HS-5 (cell line): Measurements from ENCODE around the gene PWWP2B.

Source experiments
- DNase-seq: peaks from one replicate; pipeline ENCODE4 v3.0.0-alpha.2; 2012; ENCODE audit warnings: low read depth

Gene PWWP2B

GRCh38 chr10:132447446-132448247 is 50.6 kb downstream of the PWWP2B start:
- DNase-seq, result no peak

GRCh38 chr10:132448248-132448731 is 51.3 kb downstream of the PWWP2B start:
- no peak for DNase-seq

- no peak for DNase-seq
Measured at GRCh38 chr10:132449051-132449810, 52.2 kb downstream of the PWWP2B start.

- no peak for DNase-seq
Measured at GRCh38 chr10:132449811-132450181, 52.8 kb downstream of the PWWP2B start.

- no peak for DNase-seq
Measured at GRCh38 chr10:132450466-132450824, 53.4 kb downstream of the PWWP2B start.

DNA sequence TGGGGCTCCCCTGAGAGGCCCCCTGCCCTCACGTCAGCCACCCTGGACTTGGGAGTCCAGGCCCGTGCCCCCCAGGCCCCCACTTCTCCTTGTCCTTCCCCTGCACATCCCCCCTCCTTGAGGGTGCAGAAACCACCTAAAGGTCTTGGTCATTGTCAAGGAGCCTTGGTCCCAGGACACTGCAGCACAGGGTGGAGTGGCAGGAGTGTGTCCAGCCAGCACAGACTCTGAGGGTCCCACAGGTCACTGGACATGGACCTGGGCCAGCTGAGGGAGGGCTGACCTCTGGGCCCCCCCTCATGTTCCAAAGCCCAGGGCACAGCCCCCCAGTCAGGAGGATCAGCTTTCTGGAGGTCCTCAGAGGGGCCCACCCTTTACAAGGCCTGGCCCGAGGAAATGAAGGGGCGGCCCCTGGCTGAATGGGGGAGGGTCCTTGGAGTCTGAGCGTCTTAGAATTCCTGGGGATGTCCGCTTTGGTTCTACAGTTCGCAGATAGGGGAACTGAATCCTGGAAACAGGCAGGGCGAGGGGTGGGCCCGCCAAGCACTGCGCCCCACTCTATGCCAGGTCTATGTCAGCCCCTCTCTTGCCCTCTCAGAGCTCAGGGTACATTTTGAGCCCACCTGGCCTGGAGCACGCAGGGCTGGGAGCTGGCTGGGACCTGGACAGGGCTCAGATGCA is 54.0 kb downstream of the PWWP2B start:
- DNase-seq, result no peak

- no peak for DNase-seq
Measured at GRCh38 chr10:132451506-132452215, 54.7 kb downstream of the PWWP2B start.

DNA sequence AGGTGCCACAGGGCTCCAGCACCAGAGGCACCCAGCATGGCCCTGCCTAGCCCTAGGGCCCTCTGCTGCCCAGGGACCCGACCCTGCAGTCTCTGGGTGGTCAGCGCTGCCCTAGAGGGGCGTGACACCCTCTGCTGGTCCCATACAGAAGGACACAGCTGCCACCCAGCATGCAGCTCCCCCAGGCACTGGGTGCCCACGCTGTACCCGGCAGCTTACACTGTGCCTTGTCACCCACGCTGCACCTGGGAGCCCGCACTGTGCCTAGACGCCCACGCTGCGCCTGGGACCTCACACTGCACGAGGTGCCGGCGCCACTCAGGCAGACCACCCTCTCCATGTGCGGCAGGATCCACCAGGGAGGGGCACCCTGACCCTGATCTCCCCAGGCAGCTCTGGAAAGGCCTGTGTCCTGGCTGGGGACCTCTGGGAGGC is 55.2 kb downstream of the PWWP2B start:
- no peak for DNase-seq

- DNase-seq, result no peak
Measured at GRCh38 chr10:132452651-132453469, 55.9 kb downstream of the PWWP2B start.

DNA sequence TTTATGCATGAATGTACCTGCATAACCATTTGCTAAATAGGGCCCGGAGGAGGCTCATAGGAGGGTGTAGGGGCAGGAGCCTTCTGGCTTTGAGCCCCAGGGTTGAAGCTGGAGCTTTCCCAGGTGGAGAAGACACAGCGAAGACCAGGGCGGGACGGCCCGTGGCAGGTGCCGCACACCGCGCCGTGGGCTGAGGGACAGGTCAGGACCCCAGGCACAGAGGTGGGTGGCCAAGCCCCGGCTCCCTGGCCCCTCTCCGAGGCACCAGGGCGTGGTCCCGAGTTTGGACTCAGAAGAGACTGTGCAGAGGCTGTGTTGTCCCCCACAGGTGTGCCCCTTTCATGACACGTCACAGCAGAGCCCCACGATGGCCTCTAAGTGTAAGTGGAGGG is 56.5 kb downstream of the PWWP2B start:
- no peak for DNase-seq

GRCh38 chr10:132454296-132455198 is 57.5 kb downstream of the PWWP2B start:
- DNase-seq, result no peak

- DNase-seq, result no peak
Measured at GRCh38 chr10:132455441-132455971, 58.5 kb downstream of the PWWP2B start.

DNA sequence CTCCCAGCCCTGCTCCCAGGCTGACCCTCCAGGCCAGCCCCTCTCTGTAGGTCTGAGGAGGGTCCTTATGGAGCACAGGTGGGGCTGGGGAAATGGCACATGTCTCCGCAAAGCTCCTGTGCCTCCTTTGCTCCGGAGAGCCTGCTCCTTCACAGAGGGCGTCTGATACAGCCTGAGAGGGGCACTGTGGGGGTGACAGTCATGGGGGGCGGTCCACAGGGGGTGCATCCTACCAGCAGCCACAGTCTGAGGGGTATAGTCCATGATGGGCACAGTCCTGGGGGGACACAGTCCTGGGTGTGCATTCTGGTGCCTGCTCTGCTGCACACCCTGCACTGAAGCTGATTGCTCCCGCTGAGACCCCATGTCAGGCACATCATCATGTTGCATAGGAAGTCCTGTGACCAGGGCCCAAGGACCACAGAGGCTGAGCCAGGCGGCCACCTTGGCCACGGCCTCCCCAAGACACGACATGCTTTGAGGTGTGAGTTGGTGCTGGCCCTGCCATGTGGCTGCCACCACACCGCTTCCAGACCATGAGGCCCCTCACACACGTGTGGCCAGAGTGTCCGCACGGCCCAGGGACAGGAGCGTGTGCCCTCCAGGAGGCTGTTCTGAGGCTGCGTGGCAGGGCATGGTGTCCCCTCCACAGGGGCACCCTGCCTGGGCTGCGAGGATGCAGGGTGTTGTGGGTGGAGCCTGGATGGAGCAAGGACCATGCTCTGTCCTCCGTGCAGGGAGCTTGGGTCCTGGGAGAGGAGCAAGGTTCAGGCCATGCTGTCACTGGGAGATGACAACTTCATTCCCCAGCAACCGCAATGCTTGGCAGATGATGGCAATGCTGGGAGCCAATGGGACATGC is 59.2 kb downstream of the PWWP2B start:
- no peak for DNase-seq

- no peak for DNase-seq
Measured at GRCh38 chr10:132456881-132457280, 59.9 kb downstream of the PWWP2B start.

DNA sequence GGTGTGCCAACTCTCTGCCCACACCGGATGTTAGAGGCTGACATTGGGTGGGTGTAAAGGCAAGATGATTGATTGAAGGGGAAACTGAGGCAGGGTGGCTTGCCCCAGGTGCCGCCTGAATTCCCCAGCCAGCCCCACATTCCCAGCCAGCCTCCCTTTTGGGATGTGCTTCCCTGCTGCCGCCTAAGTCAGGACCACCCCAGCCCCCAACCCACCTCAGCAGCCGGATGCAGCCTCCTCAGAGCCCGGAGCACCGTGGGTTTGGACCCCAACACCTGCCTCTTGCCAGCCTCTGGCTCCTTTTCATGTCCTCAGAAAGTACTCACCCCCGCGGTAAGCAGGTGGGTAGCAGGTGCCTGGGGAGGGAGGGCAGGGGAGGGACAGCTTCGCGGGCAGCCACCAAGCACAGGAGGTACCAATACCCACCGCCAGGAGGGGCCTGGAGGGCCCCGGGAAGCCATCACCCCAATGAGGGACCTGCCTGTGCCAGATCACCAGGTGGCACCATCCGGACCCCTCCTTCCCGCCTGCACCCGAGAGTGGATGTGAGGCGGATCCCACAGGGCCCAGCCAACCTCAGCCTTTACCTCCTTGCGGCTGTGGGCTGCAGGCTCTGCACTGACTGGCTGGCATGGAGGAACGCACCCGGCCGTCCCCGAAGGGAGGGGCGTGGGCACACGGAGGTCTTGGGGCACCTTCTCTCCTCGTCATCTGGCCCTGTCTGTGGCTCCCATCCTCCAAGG is 60.5 kb downstream of the PWWP2B start:
- no peak for DNase-seq

DNA sequence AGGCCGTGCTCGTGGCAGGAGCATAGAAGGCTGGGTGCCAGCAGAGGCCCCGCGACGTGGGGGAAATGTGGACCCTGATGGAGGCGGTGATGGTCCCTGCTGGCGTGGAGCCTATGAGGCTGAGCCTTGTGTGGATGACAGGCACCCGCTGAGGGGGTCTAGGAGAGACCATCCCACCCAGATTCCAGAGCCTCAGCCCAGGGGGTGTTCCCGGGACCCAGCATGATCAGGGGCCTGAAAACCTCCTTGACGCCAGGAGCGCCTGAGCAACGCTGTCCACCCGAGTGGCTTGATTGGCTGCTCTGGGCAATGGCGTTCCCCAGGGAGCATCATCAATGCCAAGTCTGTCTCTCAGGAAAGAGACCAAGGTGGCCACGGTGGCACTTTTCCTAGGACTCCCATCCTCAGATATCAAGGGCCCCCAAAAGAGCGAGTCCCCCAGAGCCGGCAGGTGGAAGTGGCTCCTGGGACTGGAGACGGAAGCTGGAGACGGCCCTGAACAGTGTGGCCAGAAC is 61.1 kb downstream of the PWWP2B start:
- DNase-seq, result no peak

GRCh38 chr10:132458586-132459300 is 61.7 kb downstream of the PWWP2B start:
- DNase-seq, result no peak
